Astrocyte (in vitro differentiated cells and primary cell): ENCODE results near the gene SLCO3A1. TPM values are rescaled to one million over a fixed set of nuclear protein-coding genes. Genes with fewer than 3 reads are reported as not detected.
A peak's percentile ranks its signal among the peaks of the same experiment; 100 is the strongest.

ENCODE experiments used
- DNase-seq: peaks from one replicate; pipeline ENCODE4 v3.0.0-alpha.2; 2010; ENCODE audit warnings: low read depth
- FAIRE-seq: peaks from 2 replicates; lab custom pipeline; 2011; peaks lifted over from hg19 to GRCh38; lab: Jason Lieb, UNC
- H2AFZ ChIP-seq: 2 replicates; pipeline ENCODE4 v1.6.0; 2012; ENCODE audit warnings: low read depth, low read length, inconsistent platforms
- H3K27ac ChIP-seq: 2 replicates; pipeline ENCODE4 v1.5.1; 2011; ENCODE audit warnings: low read depth, low read length, inconsistent platforms
- H3K27me3 ChIP-seq: 2 replicates; pipeline ENCODE4 v1.6.0; 2011; ENCODE audit warnings: low read length, inconsistent platforms; ENCODE audit not compliant: insufficient read depth
- H3K36me3 ChIP-seq: 2 replicates; pipeline ENCODE4 v1.5.1; 2011; ENCODE audit warnings: low read length, inconsistent platforms; ENCODE audit not compliant: insufficient read depth
- H3K4me1 ChIP-seq: 2 replicates; pipeline ENCODE4 v1.5.1; 2011; ENCODE audit warnings: low read length, inconsistent platforms; ENCODE audit not compliant: insufficient read depth
- H3K4me2 ChIP-seq: 2 replicates; pipeline ENCODE4 v1.6.0; 2012; ENCODE audit warnings: low read length, inconsistent platforms
- H3K4me3 ChIP-seq: 2 replicates; pipeline ENCODE4 v1.5.1; 2011; ENCODE audit warnings: low read depth, mild to moderate bottlenecking, low read length, inconsistent platforms; ENCODE audit not compliant: insufficient read depth
- H3K79me2 ChIP-seq: 2 replicates; pipeline ENCODE4 v1.6.0; 2012; ENCODE audit warnings: mild to moderate bottlenecking, low read length, inconsistent platforms; ENCODE audit not compliant: insufficient read depth
- H3K9ac ChIP-seq: 2 replicates; pipeline ENCODE4 v1.6.0; 2012; ENCODE audit warnings: mild to moderate bottlenecking, low read length, inconsistent platforms
- H3K9me3 ChIP-seq: 2 replicates; pipeline ENCODE4 v1.5.1; 2012; ENCODE audit warnings: low read depth, mild to moderate bottlenecking, low read length, inconsistent platforms; ENCODE audit not compliant: insufficient read depth
- H4K20me1 ChIP-seq: 2 replicates; pipeline ENCODE4 v1.6.0; 2012; ENCODE audit warnings: low read length, inconsistent platforms; ENCODE audit not compliant: insufficient read depth
- H3K27ac Mint-ChIP-seq: one replicate; pipeline ENCODE4 v1.8.0; 2021; ENCODE audit warnings: mild to moderate bottlenecking, mixed read lengths; ENCODE audit not compliant: unreplicated experiment
- H3K27me3 Mint-ChIP-seq: one replicate; pipeline ENCODE4 v1.8.0; 2021; ENCODE audit warnings: low read depth, mixed read lengths; ENCODE audit not compliant: unreplicated experiment
- H3K36me3 Mint-ChIP-seq: one replicate; pipeline ENCODE4 v1.8.0; 2021; ENCODE audit warnings: low read depth, mixed read lengths; ENCODE audit not compliant: unreplicated experiment
- H3K4me1 Mint-ChIP-seq: one replicate; pipeline ENCODE4 v1.8.0; 2021; ENCODE audit warnings: low read depth, mixed read lengths; ENCODE audit not compliant: unreplicated experiment
- H3K4me3 Mint-ChIP-seq: one replicate; pipeline ENCODE4 v1.8.0; 2021; ENCODE audit warnings: mild to moderate bottlenecking, moderate library complexity, mixed read lengths; ENCODE audit not compliant: unreplicated experiment
- H3K9me3 Mint-ChIP-seq: one replicate; pipeline ENCODE4 v1.8.0; 2021; ENCODE audit warnings: mild to moderate bottlenecking, mixed read lengths; ENCODE audit not compliant: unreplicated experiment
- EZH2 ChIP-seq: IDR thresholded peaks from 2 replicates; pipeline ENCODE4 v1.6.1; 2012; ENCODE audit warnings: mild to moderate bottlenecking, low read length, inconsistent platforms; ENCODE audit not compliant: insufficient read depth
- total RNA-seq: library from RNA; stranded (reverse); gene quantifications from 2 replicates; pipeline ENCODE4 v1.2.1, GENCODE V29; 2021
- TF ChIP-seq, protein P1 (sequence below): IDR thresholded peaks from 2 replicates; pipeline ENCODE4 v1.5.1; 2011; ENCODE audit warnings: low read depth, mild to moderate bottlenecking, inconsistent platforms, low read length, moderate library complexity; ENCODE audit not compliant: insufficient read depth

SLCO3A1 gene
- total RNA-seq, 1 donor from 2014 or later = 9.4 TPM

DNA sequence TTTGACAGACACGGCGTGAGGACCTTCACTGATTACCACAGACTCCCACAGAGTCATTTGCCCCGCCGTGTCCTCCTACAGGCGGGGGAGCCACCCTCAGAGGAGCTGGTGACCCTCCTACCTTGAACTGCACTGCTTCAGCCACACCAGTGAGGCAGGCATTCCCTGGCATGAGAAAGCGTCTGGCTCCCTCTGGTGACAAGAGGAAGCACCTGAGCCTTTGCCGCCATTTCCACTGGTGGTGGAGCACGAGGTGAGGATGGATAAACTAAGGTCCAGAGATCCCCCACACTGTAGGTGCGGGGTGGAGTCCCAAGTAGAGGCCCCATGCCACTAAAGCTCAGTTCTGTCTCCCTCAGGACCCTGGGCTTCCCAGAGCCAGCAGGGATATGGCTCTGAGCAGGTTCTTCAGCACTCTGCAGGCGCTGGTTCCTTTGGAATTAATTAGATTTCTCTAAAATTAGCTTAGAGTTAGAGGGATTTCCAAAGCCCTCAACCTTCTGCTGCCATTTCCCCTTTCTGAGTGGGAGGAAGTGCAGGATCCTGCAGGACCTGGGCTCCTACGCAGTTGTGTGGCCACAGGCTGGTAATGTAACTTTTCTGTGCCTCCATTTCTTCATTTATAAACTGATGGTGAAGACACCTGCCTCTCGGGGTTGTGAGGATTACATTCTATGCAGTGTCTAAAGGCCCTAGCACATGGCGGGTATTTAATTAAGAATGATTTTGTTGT lies 224.0 kb downstream of the SLCO3A1 start:
- no peaks in the 10 kb centered on the region for H3K27me3 ChIP-seq
- no peaks in the 10 kb centered on the region for H3K9me3 ChIP-seq
- Mint-ChIP-seq H3K4me1 (peaks cover 6% of the 10 kb centered on the region), H3K27me3 (no peaks in the 10 kb centered on the region), H3K4me3 (no peak overlapping the region), H3K9me3 (no peaks in the 10 kb centered on the region), H3K27ac (no peak overlapping the region), H3K36me3 (no peaks in the 10 kb centered on the region)
- no peak overlapping the region for H3K27ac ChIP-seq
- no peak overlapping the region for H2AFZ ChIP-seq
- DNase-seq = peak; percentile 37
- peaks cover 6% of the 10 kb centered on the region for H3K4me1 ChIP-seq
- no peak overlapping the region for H3K4me2 ChIP-seq
- no peaks in the 10 kb centered on the region for H3K36me3 ChIP-seq
- H4K20me1 ChIP-seq = no peaks in the 10 kb centered on the region
- no peak overlapping the region for H3K4me3 ChIP-seq
- TF ChIP-seq, protein P1, sequence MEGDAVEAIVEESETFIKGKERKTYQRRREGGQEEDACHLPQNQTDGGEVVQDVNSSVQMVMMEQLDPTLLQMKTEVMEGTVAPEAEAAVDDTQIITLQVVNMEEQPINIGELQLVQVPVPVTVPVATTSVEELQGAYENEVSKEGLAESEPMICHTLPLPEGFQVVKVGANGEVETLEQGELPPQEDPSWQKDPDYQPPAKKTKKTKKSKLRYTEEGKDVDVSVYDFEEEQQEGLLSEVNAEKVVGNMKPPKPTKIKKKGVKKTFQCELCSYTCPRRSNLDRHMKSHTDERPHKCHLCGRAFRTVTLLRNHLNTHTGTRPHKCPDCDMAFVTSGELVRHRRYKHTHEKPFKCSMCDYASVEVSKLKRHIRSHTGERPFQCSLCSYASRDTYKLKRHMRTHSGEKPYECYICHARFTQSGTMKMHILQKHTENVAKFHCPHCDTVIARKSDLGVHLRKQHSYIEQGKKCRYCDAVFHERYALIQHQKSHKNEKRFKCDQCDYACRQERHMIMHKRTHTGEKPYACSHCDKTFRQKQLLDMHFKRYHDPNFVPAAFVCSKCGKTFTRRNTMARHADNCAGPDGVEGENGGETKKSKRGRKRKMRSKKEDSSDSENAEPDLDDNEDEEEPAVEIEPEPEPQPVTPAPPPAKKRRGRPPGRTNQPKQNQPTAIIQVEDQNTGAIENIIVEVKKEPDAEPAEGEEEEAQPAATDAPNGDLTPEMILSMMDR = peak; percentile 61
- no peak for TF ChIP-seq EZH2
- no peak overlapping the region for H3K9ac ChIP-seq
- peak; percentile 26 for FAIRE-seq
- no peaks in the 10 kb centered on the region for H3K79me2 ChIP-seq

DNA sequence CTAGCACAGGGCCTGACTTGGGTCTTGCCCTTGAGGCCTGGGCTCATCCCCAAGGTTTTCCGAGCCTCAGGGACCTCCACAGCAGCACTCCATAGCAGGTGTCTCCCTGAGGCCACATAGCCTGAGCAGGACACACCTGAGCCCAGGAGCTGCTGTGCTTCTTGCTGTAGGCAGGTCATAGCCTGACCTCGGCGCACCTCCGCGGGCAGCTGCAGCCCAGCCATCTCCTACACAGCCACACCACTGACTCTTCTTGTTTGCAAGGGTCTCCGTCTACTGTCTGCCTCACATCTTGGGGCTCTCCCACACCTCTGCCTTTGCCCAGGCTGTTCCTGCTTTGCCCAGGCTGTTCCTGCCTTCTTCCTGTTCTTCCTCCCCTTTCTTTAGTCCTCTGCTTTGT lies 224.8 kb downstream of the SLCO3A1 start:
- H3K36me3 ChIP-seq = no peaks in the 10 kb centered on the region
- H3K27ac ChIP-seq = no peak overlapping the region
- no peaks in the 10 kb centered on the region for H3K36me3 Mint-ChIP-seq
- H3K27me3 Mint-ChIP-seq = no peaks in the 10 kb centered on the region
- H3K4me1 Mint-ChIP-seq = peaks cover 6% of the 10 kb centered on the region
- no peak overlapping the region for H3K4me2 ChIP-seq
- TF ChIP-seq, protein P1 = no peak
- TF ChIP-seq EZH2 = no peak
- H4K20me1 ChIP-seq = no peaks in the 10 kb centered on the region
- H3K4me3 ChIP-seq = no peak overlapping the region
- DNase-seq (no peak), FAIRE-seq (no peak)
- no peak overlapping the region for H2AFZ ChIP-seq
- no peak overlapping the region for H3K27ac Mint-ChIP-seq
- peaks cover 6% of the 10 kb centered on the region for H3K4me1 ChIP-seq
- no peaks in the 10 kb centered on the region for H3K27me3 ChIP-seq
- H3K9ac ChIP-seq = no peak overlapping the region
- no peaks in the 10 kb centered on the region for H3K79me2 ChIP-seq
- no peaks in the 10 kb centered on the region for H3K9me3 Mint-ChIP-seq
- no peak overlapping the region for H3K4me3 Mint-ChIP-seq
- no peaks in the 10 kb centered on the region for H3K9me3 ChIP-seq

DNA sequence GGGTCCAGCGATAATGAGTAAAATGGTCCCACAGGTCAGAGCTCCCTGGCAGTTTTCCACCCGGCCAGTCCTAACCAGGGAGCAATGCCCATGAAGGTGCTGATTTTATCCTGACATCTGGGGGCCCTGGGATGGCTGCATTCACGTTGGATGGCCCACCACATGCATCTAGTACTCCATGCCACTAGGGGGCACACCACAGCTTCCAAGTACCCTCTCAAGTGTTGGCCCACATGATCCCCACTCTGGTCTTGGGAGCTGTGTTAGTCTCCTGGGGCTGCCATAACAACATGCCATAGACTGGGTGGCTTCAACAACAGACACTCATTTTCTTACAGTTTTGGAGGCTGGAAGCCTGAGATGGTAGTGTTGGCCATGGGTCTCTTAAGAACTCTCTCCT lies 225.5 kb downstream of the SLCO3A1 start:
- Mint-ChIP-seq H3K27ac (no peak overlapping the region), H3K9me3 (no peaks in the 10 kb centered on the region), H3K27me3 (no peaks in the 10 kb centered on the region), H3K36me3 (no peaks in the 10 kb centered on the region), H3K4me3 (no peak overlapping the region), H3K4me1 (peaks cover 6% of the 10 kb centered on the region)
- Histone ChIP-seq H3K4me1 (peaks cover 6% of the 10 kb centered on the region), H3K36me3 (no peaks in the 10 kb centered on the region), H3K79me2 (no peaks in the 10 kb centered on the region), H3K27me3 (no peaks in the 10 kb centered on the region), H4K20me1 (no peaks in the 10 kb centered on the region), H3K4me3 (no peak overlapping the region), H3K4me2 (no peak overlapping the region), H3K9ac (no peak overlapping the region), H2AFZ (no peak overlapping the region), H3K27ac (no peak overlapping the region), H3K9me3 (no peaks in the 10 kb centered on the region)
- FAIRE-seq (no peak), DNase-seq (no peak)
- TF ChIP-seq, protein P1 = peak; percentile 14
- no peak for TF ChIP-seq EZH2
